HUES64 (cell line): ENCODE data around the gene MTM1.

Experiments
- H3K27ac ChIP-seq: 2 replicates; pipeline ENCODE4 v1.7.0; 2013; ENCODE audit warnings: low read depth, low read length, inconsistent platforms
- H3K27me3 ChIP-seq: 2 replicates; pipeline ENCODE4 v1.6.1; 2013; ENCODE audit warnings: mild to moderate bottlenecking, low read length; ENCODE audit not compliant: insufficient read depth
- H3K36me3 ChIP-seq: 2 replicates; pipeline ENCODE4 v1.6.1; 2013; ENCODE audit warnings: mild to moderate bottlenecking, low read length; ENCODE audit not compliant: insufficient read depth
- H3K4me1 ChIP-seq: 2 replicates; pipeline ENCODE4 v1.6.1; 2013; ENCODE audit warnings: mild to moderate bottlenecking, low read length, moderate library complexity; ENCODE audit not compliant: insufficient read depth
- H3K4me3 ChIP-seq: 2 replicates; pipeline ENCODE4 v1.5.1; 2013; ENCODE audit warnings: mild to moderate bottlenecking, low read length, moderate library complexity
- H3K9ac ChIP-seq: 2 replicates; pipeline ENCODE4 v1.6.1; 2013; ENCODE audit warnings: mild to moderate bottlenecking, low read depth, low read length
- H3K9me3 ChIP-seq: 2 replicates; pipeline ENCODE4 v1.6.1; 2013; ENCODE audit warnings: low read depth, low read length; ENCODE audit not compliant: insufficient read depth
- WGBS: fragments of 150-250, 120-280 bp; methylation state at CpG from one replicate; pipeline ENCODE4 v1.1.7; 2013; ENCODE audit warnings: missing lambda C conversion rate; 5-methylcytosine and 5-hydroxymethylcytosine counted together

MTM1 gene

DNA sequence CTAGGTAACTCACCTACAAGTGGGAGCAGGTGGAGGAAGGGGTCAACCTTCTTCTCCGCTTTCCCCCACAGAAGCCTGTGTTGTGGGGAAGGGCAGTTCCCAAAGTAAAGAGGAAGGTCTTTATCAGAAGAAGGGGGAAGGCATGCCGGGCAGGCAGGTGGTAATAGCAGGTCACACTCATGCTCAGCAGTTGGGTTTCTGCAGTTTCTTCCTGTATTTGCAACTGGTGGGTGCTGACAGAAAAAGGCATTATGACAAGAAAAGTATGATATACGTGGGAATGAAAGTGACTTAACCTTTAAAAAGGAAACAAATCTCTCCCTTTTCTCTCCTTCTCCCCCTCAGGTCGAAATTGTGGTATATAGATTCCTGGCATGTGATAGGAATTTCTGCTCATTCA is 128.4 kb downstream of the MTM1 start:
- H3K9me3 ChIP-seq: no peaks in the 10 kb centered on the region
- WGBS: 87% methylated on average over 2 of the region's 4 CpGs
- H3K36me3 ChIP-seq: peaks cover 4% of the 10 kb centered on the region; the same call in 1 of the 2 replicates
- H3K4me3 ChIP-seq: no peak overlapping the region
- H3K27me3 ChIP-seq: no peaks in the 10 kb centered on the region
- peaks cover 10% of the 10 kb centered on the region; the same call in 1 of the 2 replicates for H3K4me1 ChIP-seq
- no peak overlapping the region for H3K27ac ChIP-seq
- no peak overlapping the region for H3K9ac ChIP-seq

DNA sequence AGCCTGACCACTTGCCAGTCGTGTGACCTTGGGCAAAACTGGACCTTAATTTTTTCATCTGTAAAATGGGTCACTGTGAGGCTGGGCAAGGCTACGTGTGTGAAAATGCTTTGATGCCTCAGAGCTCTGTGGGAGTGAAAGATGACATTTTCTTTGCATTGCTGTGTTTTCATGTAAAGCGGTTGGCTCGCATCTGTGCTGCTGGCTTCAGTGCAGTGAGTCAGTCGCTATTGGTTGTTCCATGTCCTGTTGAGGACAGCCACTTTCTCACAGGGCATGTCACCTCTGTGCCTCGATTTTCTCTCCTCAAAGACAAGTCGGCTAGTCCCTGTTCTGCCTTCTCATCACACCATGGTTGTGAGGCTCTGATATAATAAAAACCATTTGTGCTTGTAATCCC is 129.2 kb downstream of the MTM1 start:
- Histone ChIP-seq H3K9me3 (no peaks in the 10 kb centered on the region), H3K4me3 (no peak overlapping the region), H3K9ac (no peak overlapping the region), H3K27me3 (no peaks in the 10 kb centered on the region), H3K4me1 (peaks cover 7% of the 10 kb centered on the region; the same call in 1 of the 2 replicates), H3K36me3 (peaks cover 4% of the 10 kb centered on the region; the same call in 1 of the 2 replicates), H3K27ac (no peak overlapping the region)
- WGBS: 94% methylated on average over 6 of the region's 7 CpGs

DNA sequence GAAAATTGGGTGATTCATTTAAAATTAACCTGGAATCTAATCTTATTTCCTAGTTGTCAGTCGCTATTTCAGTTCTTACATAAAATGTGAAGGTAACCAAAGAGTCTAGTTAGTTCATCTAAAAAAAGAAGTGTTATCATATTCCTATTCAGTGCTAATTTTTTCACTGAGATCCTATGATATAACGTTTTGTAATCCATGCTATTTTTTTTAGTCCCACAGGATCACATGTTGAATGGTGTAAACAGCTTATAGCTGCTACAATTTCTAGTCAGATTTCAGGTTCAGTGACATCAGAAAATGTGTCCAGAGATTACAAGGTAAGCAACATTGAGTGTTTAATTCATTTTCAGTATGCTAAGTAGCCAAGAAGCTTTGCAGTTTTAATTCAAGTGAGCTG is 130.6 kb downstream of the MTM1 start:
- no peaks in the 10 kb centered on the region for H3K9me3 ChIP-seq
- 86% methylated on average over 1 of the region's 2 CpGs for WGBS
- peaks cover 7% of the 10 kb centered on the region; the same call in 1 of the 2 replicates for H3K4me1 ChIP-seq
- peaks cover 4% of the 10 kb centered on the region; the same call in 1 of the 2 replicates for H3K36me3 ChIP-seq
- H3K27me3 ChIP-seq: no peaks in the 10 kb centered on the region
- H3K27ac ChIP-seq: no peak overlapping the region
- H3K9ac ChIP-seq: no peak overlapping the region
- H3K4me3 ChIP-seq: no peak overlapping the region

DNA sequence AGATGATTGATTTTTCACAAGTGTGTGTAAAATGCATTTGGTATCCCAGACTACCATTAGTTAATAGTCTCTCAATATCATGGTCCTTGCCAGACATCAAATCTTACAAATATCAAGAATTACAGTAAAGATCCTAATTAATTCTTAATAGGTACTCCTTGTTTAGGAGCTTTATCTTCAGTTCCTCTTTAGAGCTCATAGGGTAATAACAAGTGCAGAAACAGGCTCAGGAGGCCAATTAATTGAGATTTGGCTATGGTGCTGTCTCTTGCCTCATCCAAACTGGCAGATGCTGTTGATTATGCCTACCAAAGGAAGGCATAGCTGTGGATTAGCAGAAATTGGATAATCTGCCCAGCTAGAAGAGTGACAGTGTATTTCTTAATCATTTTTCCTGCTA is 131.7 kb downstream of the MTM1 start:
- Histone ChIP-seq H3K9ac (no peak overlapping the region), H3K4me3 (no peak overlapping the region), H3K27ac (no peak overlapping the region), H3K36me3 (peaks cover 4% of the 10 kb centered on the region; the same call in 1 of the 2 replicates), H3K4me1 (peaks cover under 1% of the 10 kb centered on the region; the same call in 1 of the 2 replicates), H3K27me3 (no peaks in the 10 kb centered on the region), H3K9me3 (no peaks in the 10 kb centered on the region)

DNA sequence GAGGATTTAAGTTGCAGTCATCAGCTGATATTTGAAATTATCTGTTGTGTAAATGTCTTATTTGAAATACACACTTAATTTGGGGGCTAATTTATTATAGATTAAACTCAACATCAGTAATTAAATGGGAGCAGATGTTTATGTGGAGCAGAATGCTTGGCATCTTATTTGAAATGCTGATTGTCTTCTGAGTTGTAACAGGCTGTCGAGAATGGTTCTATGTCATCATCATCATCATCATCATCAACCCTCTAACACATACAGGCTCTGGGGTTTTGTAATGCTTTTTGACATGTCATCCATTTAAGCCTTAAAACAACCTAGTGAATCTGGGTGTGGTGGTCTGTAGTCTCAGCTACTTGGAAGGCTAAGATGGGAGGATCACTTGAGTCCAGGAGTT is 133.0 kb downstream of the MTM1 start:
- H3K27ac ChIP-seq: no peak overlapping the region
- H3K9me3 ChIP-seq: no peaks in the 10 kb centered on the region
- H3K36me3 ChIP-seq: peaks cover 4% of the 10 kb centered on the region; the same call in 1 of the 2 replicates
- no peaks in the 10 kb centered on the region for H3K4me1 ChIP-seq
- WGBS: no CpG with 5 or more reads among the region's 1 CpG
- H3K27me3 ChIP-seq: no peaks in the 10 kb centered on the region
- H3K9ac ChIP-seq: no peak overlapping the region
- no peak overlapping the region for H3K4me3 ChIP-seq

DNA sequence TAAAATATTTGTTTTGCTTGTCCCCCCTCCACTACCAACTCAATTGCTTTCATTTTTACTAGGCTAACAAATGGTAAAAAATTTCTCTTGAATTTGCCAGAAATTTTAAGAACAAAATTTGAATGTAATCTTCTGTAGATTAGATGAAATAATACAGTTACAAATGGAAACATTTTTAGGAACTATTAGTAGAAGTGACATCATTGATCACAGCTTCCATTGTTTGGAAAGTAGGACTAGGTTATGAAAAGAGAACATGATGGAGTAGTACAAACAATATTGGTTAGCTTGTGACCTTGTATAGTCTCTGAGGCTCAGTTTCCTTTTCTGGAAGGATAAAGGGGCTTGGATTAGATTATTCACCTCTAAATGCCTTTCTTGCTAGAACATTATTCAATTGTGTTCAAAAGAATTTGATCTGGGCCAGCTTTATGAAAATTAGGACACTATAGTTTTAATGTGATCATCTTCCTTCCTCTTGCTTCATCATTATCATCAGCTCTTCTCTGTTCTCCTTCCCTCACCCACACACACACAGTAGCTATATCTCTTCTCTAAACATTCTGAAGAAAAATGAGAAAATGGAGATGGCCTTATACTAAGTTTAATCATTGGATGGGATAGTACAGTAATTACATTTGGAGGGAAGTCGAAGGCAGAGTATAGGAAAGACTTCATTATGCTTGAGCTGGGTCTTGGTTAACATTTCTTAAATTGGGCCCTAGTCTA is 134.7 kb downstream of the MTM1 start:
- Histone ChIP-seq H3K36me3 (peaks cover 4% of the 10 kb centered on the region; the same call in 1 of the 2 replicates), H3K9me3 (no peaks in the 10 kb centered on the region), H3K4me1 (no peaks in the 10 kb centered on the region), H3K9ac (no peak overlapping the region), H3K27me3 (no peaks in the 10 kb centered on the region), H3K27ac (no peak overlapping the region), H3K4me3 (no peak overlapping the region)
- WGBS: 96% methylated on average over 1 of the region's 1 CpG

DNA sequence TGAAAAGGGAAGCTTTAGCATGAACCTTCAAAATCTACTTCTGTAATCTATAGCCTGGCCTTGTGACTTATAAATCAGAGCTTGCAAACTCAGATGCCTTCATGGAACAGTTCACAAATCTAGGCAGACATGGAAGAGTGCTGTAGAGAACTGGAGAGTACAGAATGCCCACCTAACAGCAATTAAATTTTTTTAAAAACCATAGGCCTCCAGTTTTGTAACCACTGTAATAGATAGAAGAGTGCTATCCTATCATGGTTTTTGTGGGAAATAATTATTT is 135.2 kb downstream of the MTM1 start:
- no peak overlapping the region for H3K4me3 ChIP-seq
- no peak overlapping the region for H3K9ac ChIP-seq
- H3K36me3 ChIP-seq: peaks cover 4% of the 10 kb centered on the region; the same call in 1 of the 2 replicates
- no peak overlapping the region for H3K27ac ChIP-seq
- no peaks in the 10 kb centered on the region for H3K27me3 ChIP-seq
- H3K4me1 ChIP-seq: no peaks in the 10 kb centered on the region
- H3K9me3 ChIP-seq: no peaks in the 10 kb centered on the region

DNA sequence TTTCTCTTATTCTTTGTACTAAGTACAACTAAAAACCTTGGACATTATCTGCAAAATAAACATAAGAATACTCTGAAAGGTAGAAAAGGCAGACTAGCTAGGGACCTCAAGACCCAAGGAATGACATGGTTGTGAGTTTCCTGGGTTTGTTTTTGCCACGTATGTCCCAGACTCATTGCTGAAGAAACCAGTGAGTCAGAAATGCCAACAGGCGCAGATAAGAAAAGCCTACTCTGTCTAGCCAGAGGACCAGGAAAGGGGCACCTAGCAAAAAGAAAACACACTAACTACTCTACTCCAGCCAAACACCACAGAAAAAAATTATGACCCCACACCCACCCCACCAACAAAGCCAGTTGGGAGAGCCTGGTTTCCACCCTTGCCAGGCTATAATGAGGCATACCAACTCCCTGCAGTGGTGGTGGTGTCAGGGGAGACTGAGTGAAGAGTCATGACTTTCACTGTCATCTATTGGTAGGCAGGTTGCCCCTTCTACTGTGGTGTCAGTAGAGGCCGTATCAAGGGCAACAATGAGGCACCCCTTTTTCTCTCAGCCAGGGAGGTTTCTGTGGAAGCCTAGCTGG is 135.7 kb downstream of the MTM1 start:
- H3K4me1 ChIP-seq: no peaks in the 10 kb centered on the region

DNA sequence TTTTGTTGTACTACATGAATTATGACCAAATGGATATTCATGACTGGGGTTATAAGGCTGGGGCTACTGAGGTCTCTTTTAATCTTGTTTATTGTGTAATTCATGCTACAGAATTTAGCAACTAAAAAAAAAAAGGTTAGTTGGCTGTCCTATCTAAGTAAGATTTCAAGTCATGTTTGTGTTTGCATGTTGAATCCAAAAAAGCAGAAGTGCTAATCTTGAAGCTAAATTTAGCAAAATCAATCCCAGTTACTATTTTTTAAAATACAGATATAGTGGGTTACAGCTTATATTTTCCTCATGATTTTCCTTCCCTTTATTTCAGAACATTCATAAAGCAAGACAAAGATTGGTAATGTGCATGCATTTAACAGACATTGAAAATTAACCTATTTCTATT is 144.2 kb downstream of the MTM1 start:
- no peaks in the 10 kb centered on the region for H3K27me3 ChIP-seq
- no peak overlapping the region for H3K4me3 ChIP-seq
- H3K27ac ChIP-seq: no peak overlapping the region
- no peak overlapping the region for H3K9ac ChIP-seq
- peaks cover 3% of the 10 kb centered on the region for H3K4me1 ChIP-seq
- no peaks in the 10 kb centered on the region for H3K9me3 ChIP-seq
- H3K36me3 ChIP-seq: peaks cover 4% of the 10 kb centered on the region; the same call in 1 of the 2 replicates

More for the DNA sequence above, 135.7 kb downstream of the MTM1 start:
- Histone ChIP-seq H3K36me3 (peaks cover 8% of the 10 kb centered on the region; the same call in 1 of the 2 replicates), H3K9me3 (no peaks in the 10 kb centered on the region), H3K27ac (no peak overlapping the region), H3K4me3 (no peak overlapping the region), H3K27me3 (no peaks in the 10 kb centered on the region), H3K9ac (no peak overlapping the region)
- WGBS: 93% methylated on average over 3 of the region's 3 CpGs

DNA sequence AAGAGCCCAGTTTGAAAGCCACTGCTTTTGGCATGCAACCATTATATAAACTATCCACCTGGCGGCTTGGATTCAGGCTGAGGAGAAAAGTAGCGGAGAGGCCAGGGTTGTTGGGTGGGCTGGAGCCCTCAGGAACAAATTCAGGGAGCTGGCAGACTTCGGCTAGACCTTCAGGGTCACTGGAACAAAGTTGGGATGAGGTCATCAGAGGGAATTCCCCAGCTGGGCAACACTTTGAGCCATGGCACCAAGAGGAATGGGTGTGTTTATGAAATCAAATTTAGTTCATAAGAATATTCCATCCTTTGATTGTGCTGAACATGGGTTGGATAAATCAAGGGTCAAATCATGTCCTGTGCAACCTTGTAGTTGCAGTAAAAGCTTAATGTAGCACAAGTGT is 146.8 kb downstream of the MTM1 start:
- H3K27ac ChIP-seq: no peak overlapping the region
- no peak overlapping the region for H3K4me3 ChIP-seq
- no peaks in the 10 kb centered on the region for H3K4me1 ChIP-seq
- no peaks in the 10 kb centered on the region for H3K9me3 ChIP-seq
- H3K9ac ChIP-seq: no peak overlapping the region
- 79% methylated on average over 3 of the region's 3 CpGs for WGBS
- H3K36me3 ChIP-seq: no peaks in the 10 kb centered on the region
- no peaks in the 10 kb centered on the region for H3K27me3 ChIP-seq

DNA sequence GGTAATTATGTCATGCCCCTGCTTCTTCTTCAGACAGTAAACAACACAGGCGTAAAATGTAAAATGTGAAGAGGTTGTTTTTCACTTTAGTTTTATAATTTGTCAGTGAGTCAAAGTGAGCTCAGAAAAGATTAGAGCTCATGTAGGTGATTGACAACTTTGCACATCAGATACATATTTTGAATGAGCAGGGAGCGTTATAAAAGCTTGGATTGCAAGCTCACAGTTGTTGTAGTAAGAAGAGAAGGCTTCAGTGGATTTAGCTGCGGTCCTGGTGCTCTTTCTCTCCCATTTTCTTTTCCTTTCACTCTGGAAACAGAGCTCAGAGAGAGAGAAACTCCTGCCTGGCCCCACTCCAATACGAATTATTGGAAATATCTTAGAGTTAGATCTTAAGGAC is 151.2 kb downstream of the MTM1 start:
- WGBS: 85% methylated on average over 2 of the region's 4 CpGs
- Histone ChIP-seq H3K4me3 (no peak overlapping the region), H3K4me1 (no peaks in the 10 kb centered on the region)

More for the DNA sequence above, 151.2 kb downstream of the MTM1 start:
- Histone ChIP-seq H3K36me3 (no peaks in the 10 kb centered on the region), H3K9ac (no peak overlapping the region), H3K9me3 (no peaks in the 10 kb centered on the region), H3K27me3 (no peaks in the 10 kb centered on the region), H3K27ac (no peak overlapping the region)
